ENCODE measurements around the gene PTPRZ1. TPM values are rescaled to one million over a fixed set of nuclear protein-coding genes. Genes with fewer than 3 reads are reported as not detected.

PTPRZ1 gene
- total RNA-seq, 1 experiment from 2014 or later: not detected

GRCh38 chr7:121860953-121861352 lies 12.0 kb upstream of the PTPRZ1 start:
- Histone ChIP-seq H3K27ac (ENCODE audit: low read length) (no peak overlapping the region), H4K20me1 (ENCODE audit: insufficient read depth, low read depth, low read length) (no peaks in the 10 kb centered on the region), H3K9me2 (replicated peaks; ENCODE audit: insufficient read depth, low read length) (no peaks in the 10 kb centered on the region), H3K27me3 (ENCODE audit: low read length) (no peaks in the 10 kb centered on the region), H3K36me3 (ENCODE audit: insufficient read depth, low read length) (no peaks in the 10 kb centered on the region), H3K9me3 (ENCODE audit: low read length) (no peaks in the 10 kb centered on the region), H3K79me2 (ENCODE audit: low read length) (no peaks in the 10 kb centered on the region), H2AFZ (ENCODE audit: low read length) (no peak overlapping the region), H3K4me3 (ENCODE audit: low read length) (no peak overlapping the region), H3K4me1 (ENCODE audit: low read length) (no peaks in the 10 kb centered on the region), H3K4me2 (ENCODE audit: low read depth, low read length, poor library complexity, severe bottlenecking) (no peak overlapping the region), H3K9ac (ENCODE audit: low read length) (no peak overlapping the region)
- no peak for DNase-seq

GRCh38 chr7:121862591-121862990 lies 10.4 kb upstream of the PTPRZ1 start:
- Histone ChIP-seq H3K36me3 (ENCODE audit: insufficient read depth, low read length) (no peaks in the 10 kb centered on the region), H3K9ac (ENCODE audit: low read length) (no peak overlapping the region), H3K4me2 (ENCODE audit: low read depth, low read length, poor library complexity, severe bottlenecking) (no peak overlapping the region), H3K27ac (ENCODE audit: low read length) (no peak overlapping the region), H3K4me1 (ENCODE audit: low read length) (no peaks in the 10 kb centered on the region), H4K20me1 (ENCODE audit: insufficient read depth, low read depth, low read length) (no peaks in the 10 kb centered on the region), H3K9me2 (replicated peaks; ENCODE audit: insufficient read depth, low read length) (no peaks in the 10 kb centered on the region), H3K9me3 (ENCODE audit: low read length) (no peaks in the 10 kb centered on the region), H3K27me3 (ENCODE audit: low read length) (no peaks in the 10 kb centered on the region), H3K4me3 (ENCODE audit: low read length) (no peak overlapping the region), H2AFZ (ENCODE audit: low read length) (no peak overlapping the region), H3K79me2 (ENCODE audit: low read length) (no peaks in the 10 kb centered on the region)
- DNase-seq: no peak

- H3K36me3 ChIP-seq (ENCODE audit: insufficient read depth, low read length): no peaks in the 10 kb centered on the region
- H3K27ac ChIP-seq (ENCODE audit: low read length): no peak overlapping the region
- H2AFZ ChIP-seq (ENCODE audit: low read length): no peak overlapping the region
- no peak overlapping the region for H3K4me3 ChIP-seq (ENCODE audit: low read length)
- no peaks in the 10 kb centered on the region for H4K20me1 ChIP-seq (ENCODE audit: insufficient read depth, low read depth, low read length)
- peaks cover 2% of the 10 kb centered on the region; the same call in 1 of the 2 replicates for H3K9me3 ChIP-seq (ENCODE audit: low read length)
- H3K4me1 ChIP-seq (ENCODE audit: low read length): no peaks in the 10 kb centered on the region
- H3K9me2 ChIP-seq (replicated peaks; ENCODE audit: insufficient read depth, low read length): no peaks in the 10 kb centered on the region
- no peak overlapping the region for H3K9ac ChIP-seq (ENCODE audit: low read length)
- H3K79me2 ChIP-seq (ENCODE audit: low read length): no peaks in the 10 kb centered on the region
- DNase-seq: no peak
- no peaks in the 10 kb centered on the region for H3K27me3 ChIP-seq (ENCODE audit: low read length)
- H3K4me2 ChIP-seq (ENCODE audit: low read depth, low read length, poor library complexity, severe bottlenecking): no peak overlapping the region
These were observed 1.8 kb upstream of the PTPRZ1 start for GRCh38 chr7:121871188-121871587.

DNA sequence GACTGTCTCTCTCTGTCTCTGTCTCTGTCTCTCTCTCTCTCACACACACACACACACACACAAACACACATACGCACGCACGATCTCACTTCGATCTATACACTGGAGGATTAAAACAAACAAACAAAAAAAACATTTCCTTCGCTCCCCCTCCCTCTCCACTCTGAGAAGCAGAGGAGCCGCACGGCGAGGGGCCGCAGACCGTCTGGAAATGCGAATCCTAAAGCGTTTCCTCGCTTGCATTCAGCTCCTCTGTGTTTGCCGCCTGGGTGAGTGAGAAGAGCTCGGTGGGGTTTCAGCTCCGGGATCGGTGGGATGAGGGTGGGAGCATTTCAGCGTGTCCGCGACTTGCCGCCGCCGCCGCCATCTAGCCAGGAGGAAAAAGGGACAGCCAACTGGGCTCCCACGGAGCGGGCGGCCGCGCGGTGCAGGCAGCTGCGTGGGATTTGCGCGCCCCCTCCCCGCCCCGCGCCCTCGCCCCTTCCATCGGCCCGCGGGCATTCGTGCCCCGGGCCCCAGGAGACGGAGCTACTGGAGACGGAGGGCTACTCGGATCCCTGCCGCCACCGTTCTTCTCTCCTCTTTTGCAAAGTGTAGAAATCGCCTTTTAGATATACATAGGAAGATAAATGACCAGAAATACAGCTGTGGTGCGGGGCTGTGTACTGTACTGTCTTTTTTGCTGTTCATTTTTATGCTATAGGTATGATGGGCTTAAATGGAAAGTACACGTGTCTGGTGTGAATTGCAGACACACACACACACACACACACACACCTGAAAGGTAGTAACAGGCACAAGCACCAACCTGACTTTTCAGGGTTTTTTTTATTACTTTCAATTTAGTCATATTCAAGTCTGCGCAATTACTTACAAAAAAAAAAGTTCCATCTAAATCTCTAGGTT lies 581 bp downstream of the PTPRZ1 start:
- DNase-seq: no peak
- no peak overlapping the region for H3K9ac ChIP-seq (ENCODE audit: low read length)
- no peak overlapping the region for H3K4me3 ChIP-seq (ENCODE audit: low read length)
- H3K27me3 ChIP-seq (ENCODE audit: low read length): no peaks in the 10 kb centered on the region
- H3K4me1 ChIP-seq (ENCODE audit: low read length): no peaks in the 10 kb centered on the region
- no peak overlapping the region for H2AFZ ChIP-seq (ENCODE audit: low read length)
- no peaks in the 10 kb centered on the region for H4K20me1 ChIP-seq (ENCODE audit: insufficient read depth, low read depth, low read length)
- H3K36me3 ChIP-seq (ENCODE audit: insufficient read depth, low read length): no peaks in the 10 kb centered on the region
- no peak overlapping the region for H3K27ac ChIP-seq (ENCODE audit: low read length)
- no peaks in the 10 kb centered on the region for H3K79me2 ChIP-seq (ENCODE audit: low read length)
- H3K9me3 ChIP-seq (ENCODE audit: low read length): peaks cover 2% of the 10 kb centered on the region; the same call in 1 of the 2 replicates
- no peak overlapping the region for H3K4me2 ChIP-seq (ENCODE audit: low read depth, low read length, poor library complexity, severe bottlenecking)
- H3K9me2 ChIP-seq (replicated peaks; ENCODE audit: insufficient read depth, low read length): no peaks in the 10 kb centered on the region

DNA sequence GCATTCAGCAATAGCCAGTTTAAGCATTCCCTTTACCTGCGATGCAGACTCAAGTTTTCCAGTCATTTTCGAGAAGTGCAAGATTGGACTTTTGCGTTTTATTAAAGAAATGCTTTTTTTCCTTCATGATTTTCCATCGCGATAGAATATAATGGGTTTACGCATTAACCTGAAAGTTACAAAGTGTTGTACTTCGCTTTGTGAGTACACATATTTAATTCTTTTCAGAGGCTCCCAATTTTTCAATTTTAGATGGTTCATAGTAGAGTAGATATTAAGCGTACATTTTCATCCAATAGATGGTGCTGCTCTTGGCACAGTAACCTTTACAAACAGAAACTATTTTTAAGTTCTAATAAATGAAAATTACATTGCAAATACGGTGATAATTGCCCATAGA lies 1.3 kb downstream of the PTPRZ1 start:
- Histone ChIP-seq H3K9ac (ENCODE audit: low read length) (no peak overlapping the region), H3K27me3 (ENCODE audit: low read length) (no peaks in the 10 kb centered on the region), H2AFZ (ENCODE audit: low read length) (no peak overlapping the region), H3K36me3 (ENCODE audit: insufficient read depth, low read length) (no peaks in the 10 kb centered on the region), H4K20me1 (ENCODE audit: insufficient read depth, low read depth, low read length) (no peaks in the 10 kb centered on the region), H3K4me3 (ENCODE audit: low read length) (no peak overlapping the region), H3K4me1 (ENCODE audit: low read length) (no peaks in the 10 kb centered on the region), H3K4me2 (ENCODE audit: low read depth, low read length, poor library complexity, severe bottlenecking) (no peak overlapping the region), H3K79me2 (ENCODE audit: low read length) (no peaks in the 10 kb centered on the region), H3K27ac (ENCODE audit: low read length) (no peak overlapping the region), H3K9me3 (ENCODE audit: low read length) (peaks cover 2% of the 10 kb centered on the region; the same call in 1 of the 2 replicates), H3K9me2 (replicated peaks; ENCODE audit: insufficient read depth, low read length) (no peaks in the 10 kb centered on the region)
- DNase-seq: no peak

GRCh38 chr7:121875203-121875602 lies 2.2 kb downstream of the PTPRZ1 start:
- Histone ChIP-seq H3K36me3 (ENCODE audit: insufficient read depth, low read length) (no peaks in the 10 kb centered on the region), H4K20me1 (ENCODE audit: insufficient read depth, low read depth, low read length) (no peaks in the 10 kb centered on the region), H3K4me2 (ENCODE audit: low read depth, low read length, poor library complexity, severe bottlenecking) (no peak overlapping the region), H3K79me2 (ENCODE audit: low read length) (no peaks in the 10 kb centered on the region), H3K27ac (ENCODE audit: low read length) (no peak overlapping the region), H3K9me2 (replicated peaks; ENCODE audit: insufficient read depth, low read length) (no peaks in the 10 kb centered on the region), H3K4me1 (ENCODE audit: low read length) (no peaks in the 10 kb centered on the region), H3K27me3 (ENCODE audit: low read length) (no peaks in the 10 kb centered on the region), H3K4me3 (ENCODE audit: low read length) (no peak overlapping the region), H2AFZ (ENCODE audit: low read length) (no peak overlapping the region), H3K9me3 (ENCODE audit: low read length) (peaks cover 2% of the 10 kb centered on the region; the same call in 1 of the 2 replicates), H3K9ac (ENCODE audit: low read length) (no peak overlapping the region)
- DNase-seq: no peak

GRCh38 chr7:121876656-121877500 lies 3.9 kb downstream of the PTPRZ1 start:
- no peak for DNase-seq

DNA sequence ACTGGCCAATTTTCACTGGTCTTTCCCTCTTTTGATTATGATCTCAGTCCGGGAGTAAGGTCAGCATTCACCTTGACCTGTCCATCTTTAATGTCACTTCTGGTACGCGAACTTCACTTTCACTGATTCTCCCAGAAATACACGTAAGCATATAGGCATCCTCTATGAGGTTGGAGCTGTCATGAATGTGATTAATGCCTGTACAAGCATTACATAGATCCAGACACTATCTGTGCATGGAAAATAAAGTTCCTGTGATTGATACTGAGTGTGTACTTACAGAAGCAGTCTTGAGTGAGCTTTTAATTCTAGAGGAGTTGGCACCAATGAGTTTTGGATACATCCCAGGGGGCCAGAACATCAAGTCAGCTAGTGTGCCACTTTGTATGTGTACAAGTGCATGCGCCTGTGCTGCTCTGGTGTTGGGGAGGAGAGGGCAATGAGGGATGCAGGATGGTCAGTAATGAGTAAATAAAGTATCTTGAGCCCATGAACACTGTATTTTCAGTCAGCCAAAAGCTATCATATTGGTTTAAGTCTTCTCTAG lies 6.0 kb downstream of the PTPRZ1 start:
- no peak for DNase-seq
- H3K27me3 ChIP-seq (ENCODE audit: low read length): no peaks in the 10 kb centered on the region
- no peak overlapping the region for H3K4me3 ChIP-seq (ENCODE audit: low read length)
- H3K9me2 ChIP-seq (replicated peaks; ENCODE audit: insufficient read depth, low read length): no peaks in the 10 kb centered on the region
- H3K79me2 ChIP-seq (ENCODE audit: low read length): no peaks in the 10 kb centered on the region
- H3K4me2 ChIP-seq (ENCODE audit: low read depth, low read length, poor library complexity, severe bottlenecking): no peak overlapping the region
- no peak overlapping the region for H3K9ac ChIP-seq (ENCODE audit: low read length)
- no peak overlapping the region for H3K27ac ChIP-seq (ENCODE audit: low read length)
- no peaks in the 10 kb centered on the region for H3K36me3 ChIP-seq (ENCODE audit: insufficient read depth, low read length)
- H3K4me1 ChIP-seq (ENCODE audit: low read length): no peaks in the 10 kb centered on the region
- no peak overlapping the region for H2AFZ ChIP-seq (ENCODE audit: low read length)
- 0 out of 2 replicates have a peak, but pooled peaks cover 2% of the 10 kb centered on the region for H3K9me3 ChIP-seq (ENCODE audit: low read length)
- H4K20me1 ChIP-seq (ENCODE audit: insufficient read depth, low read depth, low read length): no peaks in the 10 kb centered on the region

More at GRCh38 chr7:121876656-121877500, 3.9 kb downstream of the PTPRZ1 start:
- Histone ChIP-seq H3K9me3 (ENCODE audit: low read length) (peaks cover 2% of the 10 kb centered on the region; the same call in 1 of the 2 replicates), H3K9me2 (replicated peaks; ENCODE audit: insufficient read depth, low read length) (no peaks in the 10 kb centered on the region), H3K27ac (ENCODE audit: low read length) (no peak overlapping the region), H3K36me3 (ENCODE audit: insufficient read depth, low read length) (no peaks in the 10 kb centered on the region), H3K9ac (ENCODE audit: low read length) (no peak overlapping the region), H3K4me2 (ENCODE audit: low read depth, low read length, poor library complexity, severe bottlenecking) (no peak overlapping the region), H4K20me1 (ENCODE audit: insufficient read depth, low read depth, low read length) (no peaks in the 10 kb centered on the region), H3K27me3 (ENCODE audit: low read length) (no peaks in the 10 kb centered on the region), H3K4me1 (ENCODE audit: low read length) (no peaks in the 10 kb centered on the region), H3K4me3 (ENCODE audit: low read length) (no peak overlapping the region), H3K79me2 (ENCODE audit: low read length) (no peaks in the 10 kb centered on the region), H2AFZ (ENCODE audit: low read length) (no peak overlapping the region)

Measured in Karpas-422 (cell line).